GM19372 (cell line): ENCODE results near the gene FTO.
A peak's percentile ranks its signal among the peaks of the same experiment; 100 is the strongest.
"Not testable (repeated sequence)": the region's sequence is repeated elsewhere in the genome, so short reads cannot be mapped to it uniquely, and the experiment has no call there.

Experiments
- ATAC-seq: cut with Tn5 transposase; IDR thresholded peaks from one replicate; pipeline ENCODE4 v1.9.1; 2021; ENCODE audit warnings: mild to moderate bottlenecking, low read depth, moderate library complexity; ENCODE audit not compliant: unreplicated experiment

FTO gene

GRCh38 chr16:53703590-53704444, at the start of gene FTO, which contains the start of gene RPGRIP1L:
FTO (plus strand) TSS chr16:53704156.
RPGRIP1L (minus strand) TSS chr16:53703859; CDS start chr16:53700723, 3,136 bp downstream.
- ATAC-seq: peak; percentile 98

- no peak for ATAC-seq
These were observed 49.0 kb upstream of the FTO start for GRCh38 chr16:53654946-53655345.

- no peak for ATAC-seq
These were observed 41.9 kb upstream of the FTO start for GRCh38 chr16:53662072-53662471.

- ATAC-seq: peak; percentile 70
These were observed 39.1 kb upstream of the FTO start for GRCh38 chr16:53664724-53665345.

GRCh38 chr16:53666786-53667415, 37.1 kb upstream of the FTO start:
- ATAC-seq: no peak

GRCh38 chr16:53668869-53669268, 35.1 kb upstream of the FTO start:
- ATAC-seq: no peak

- ATAC-seq: no peak
These were observed 31.5 kb upstream of the FTO start for GRCh38 chr16:53672461-53672860.

- ATAC-seq: no peak
These were observed 30.8 kb upstream of the FTO start for GRCh38 chr16:53673189-53673588.

GRCh38 chr16:53678155-53678554, 25.8 kb upstream of the FTO start:
- no peak for ATAC-seq

GRCh38 chr16:53678756-53679343, 25.1 kb upstream of the FTO start:
- no peak for ATAC-seq

- ATAC-seq: no peak
These were observed 23.2 kb upstream of the FTO start for GRCh38 chr16:53680756-53681155.

GRCh38 chr16:53681354-53681753, 22.6 kb upstream of the FTO start:
- ATAC-seq: no peak

GRCh38 chr16:53685334-53685733, 18.6 kb upstream of the FTO start:
- ATAC-seq: not testable (repeated sequence)

- no peak for ATAC-seq
These were observed 17.2 kb upstream of the FTO start for GRCh38 chr16:53686710-53687109.

- no peak for ATAC-seq
These were observed 14.3 kb upstream of the FTO start for GRCh38 chr16:53689636-53690035.

GRCh38 chr16:53690771-53691170, 13.2 kb upstream of the FTO start:
- no peak for ATAC-seq

- ATAC-seq: no peak
These were observed 11.8 kb upstream of the FTO start for GRCh38 chr16:53692146-53692545.

- ATAC-seq: no peak
These were observed 10.6 kb upstream of the FTO start for GRCh38 chr16:53693320-53693719.

GRCh38 chr16:53695070-53695469, 8.9 kb upstream of the FTO start:
- no peak for ATAC-seq

- ATAC-seq: not testable (repeated sequence)
These were observed 5.7 kb upstream of the FTO start for GRCh38 chr16:53698271-53698670.

- ATAC-seq: no peak
These were observed 473 bp downstream of the FTO start for GRCh38 chr16:53704445-53704813.
